ENCODE results near the gene ZNF827. TPM values are rescaled to one million over a fixed set of nuclear protein-coding genes. Genes with fewer than 3 reads are reported as not detected.

Gene ZNF827
- total RNA-seq, 2 donors from 2014 or later, result 11.8 to 40.5 TPM

DNA sequence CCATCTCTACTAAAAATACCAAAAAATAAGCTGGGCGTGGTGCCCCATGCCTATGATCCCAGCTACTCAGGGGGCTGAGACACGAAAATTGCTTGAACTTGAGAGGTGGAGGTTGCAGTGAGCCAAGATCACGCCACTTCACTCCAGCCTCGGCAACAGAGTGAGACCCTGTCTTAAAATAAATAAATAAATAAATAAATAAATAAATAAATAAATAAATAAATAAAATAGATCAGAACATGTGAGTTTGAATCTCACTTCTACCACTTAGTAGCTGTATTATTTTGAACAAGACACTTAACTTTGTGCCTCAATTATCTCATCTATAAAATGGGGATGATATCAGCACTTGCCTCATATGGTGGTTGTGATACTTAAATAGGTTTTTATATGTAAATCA lies 168.5 kb downstream of the ZNF827 start:
- Mint-ChIP-seq H3K27ac (no peak overlapping the region), H3K27me3 (no peaks in the 10 kb centered on the region), H3K36me3 (peaks cover 14% of the 10 kb centered on the region)

GRCh38 chr4:145769450-145770037 lies 169.1 kb downstream of the ZNF827 start:
- Mint-ChIP-seq H3K36me3 (peaks cover 15% of the 10 kb centered on the region), H3K9me3 (no peaks in the 10 kb centered on the region), H3K4me3 (no peak overlapping the region), H3K27ac (no peak overlapping the region), H3K4me1 (ENCODE audit: low read depth in 2 of 2) (peaks cover 5 to 7% of the 10 kb centered on the region in 2 donors), H3K27me3 (no peaks in the 10 kb centered on the region)
- DNase-seq (ENCODE audit: low spot score), result no peak
- ATAC-seq, result no peak

More for the DNA sequence above, 168.5 kb downstream of the ZNF827 start:
- DNase-seq (ENCODE audit: low spot score) (no peak), ATAC-seq (no peak)
- Mint-ChIP-seq H3K4me1 (ENCODE audit: low read depth in 2 of 2) (peaks cover 5 to 7% of the 10 kb centered on the region in 2 donors), H3K9me3 (no peaks in the 10 kb centered on the region), H3K4me3 (no peak overlapping the region)

- no peaks in the 10 kb centered on the region for H3K9me3 Mint-ChIP-seq
These were observed 172.3 kb downstream of the ZNF827 start for GRCh38 chr4:145766273-145766672.

GRCh38 chr4:145763399-145763798 lies 175.2 kb downstream of the ZNF827 start:
- no peak for DNase-seq (ENCODE audit: low spot score)
- H3K27ac Mint-ChIP-seq, result no peak overlapping the region
- H3K4me3 Mint-ChIP-seq, result no peak overlapping the region
- no peak for ATAC-seq
- H3K4me1 Mint-ChIP-seq (ENCODE audit: low read depth in 2 of 2), result peaks cover 7 to 8% of the 10 kb centered on the region in 2 donors
- H3K36me3 Mint-ChIP-seq, result peaks cover 29% of the 10 kb centered on the region
- no peaks in the 10 kb centered on the region for H3K9me3 Mint-ChIP-seq
- no peaks in the 10 kb centered on the region for H3K27me3 Mint-ChIP-seq

More at GRCh38 chr4:145766273-145766672, 172.3 kb downstream of the ZNF827 start:
- no peaks in the 10 kb centered on the region for H3K27me3 Mint-ChIP-seq
- peak in 1 of 2 donors; percentile 24 for ATAC-seq
- DNase-seq (ENCODE audit: low spot score), result no peak
- peaks cover 13% of the 10 kb centered on the region for H3K36me3 Mint-ChIP-seq
- H3K27ac Mint-ChIP-seq, result peak overlapping the region in 1 of 2 donors; percentile 32
- peaks cover 7 to 8% of the 10 kb centered on the region in 2 donors for H3K4me1 Mint-ChIP-seq (ENCODE audit: low read depth in 2 of 2)
- no peak overlapping the region for H3K4me3 Mint-ChIP-seq

GRCh38 chr4:145762719-145763118 lies 175.9 kb downstream of the ZNF827 start:
- Mint-ChIP-seq H3K36me3 (peaks cover 31% of the 10 kb centered on the region), H3K4me1 (ENCODE audit: low read depth in 2 of 2) (peaks cover 7 to 8% of the 10 kb centered on the region in 2 donors), H3K27me3 (no peaks in the 10 kb centered on the region), H3K9me3 (no peaks in the 10 kb centered on the region), H3K4me3 (no peak overlapping the region), H3K27ac (no peak overlapping the region)
- no peak for ATAC-seq
- DNase-seq (ENCODE audit: low spot score), result no peak

GRCh38 chr4:145760961-145761929 lies 177.4 kb downstream of the ZNF827 start:
- H3K4me3 Mint-ChIP-seq, result no peak overlapping the region
- DNase-seq (ENCODE audit: low spot score) (no peak), ATAC-seq (peak in 1 of 2 donors; percentile 11)
- H3K9me3 Mint-ChIP-seq, result no peaks in the 10 kb centered on the region
- H3K27ac Mint-ChIP-seq, result no peak overlapping the region
- no peaks in the 10 kb centered on the region for H3K27me3 Mint-ChIP-seq
- H3K36me3 Mint-ChIP-seq, result peaks cover 27% of the 10 kb centered on the region
- H3K4me1 Mint-ChIP-seq (ENCODE audit: low read depth in 2 of 2), result peaks cover 4% of the 10 kb centered on the region in 2 donors

- Mint-ChIP-seq H3K4me1 (ENCODE audit: low read depth in 2 of 2) (peaks cover 0 to 3% of the 10 kb centered on the region in 2 donors), H3K36me3 (peaks cover 27% of the 10 kb centered on the region), H3K4me3 (no peak overlapping the region), H3K27me3 (no peaks in the 10 kb centered on the region), H3K9me3 (no peaks in the 10 kb centered on the region), H3K27ac (no peak overlapping the region)
- DNase-seq (ENCODE audit: low spot score), result no peak
- no peak for ATAC-seq
These were observed 178.4 kb downstream of the ZNF827 start for GRCh38 chr4:145760176-145760575.

- no peak for DNase-seq (ENCODE audit: low spot score)
- Mint-ChIP-seq H3K27ac (no peak overlapping the region), H3K9me3 (no peaks in the 10 kb centered on the region), H3K27me3 (no peaks in the 10 kb centered on the region), H3K36me3 (peaks cover 19% of the 10 kb centered on the region), H3K4me3 (no peak overlapping the region), H3K4me1 (ENCODE audit: low read depth in 2 of 2) (no peaks in the 10 kb centered on the region)
- no peak for ATAC-seq
These were observed 181.4 kb downstream of the ZNF827 start for GRCh38 chr4:145757188-145757587.

DNA sequence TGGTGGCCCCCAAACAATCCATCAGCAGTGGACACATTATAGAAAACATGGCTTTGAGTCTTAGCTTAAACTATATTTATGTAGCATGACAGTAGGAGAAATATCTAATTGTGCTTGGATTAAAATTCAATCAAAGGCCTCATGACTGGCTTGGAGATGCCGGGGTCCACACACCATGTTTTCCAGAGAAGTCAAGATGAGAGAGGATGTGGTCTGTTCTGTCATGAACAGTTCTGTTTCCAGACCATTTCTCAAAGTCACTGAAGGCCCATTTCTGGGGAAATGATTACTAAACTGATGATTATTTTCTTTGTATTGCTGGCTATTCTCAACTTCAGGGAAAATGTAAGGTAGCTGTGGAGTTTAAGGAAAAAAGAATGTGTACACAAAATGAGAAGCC lies 182.4 kb downstream of the ZNF827 start:
- H3K4me3 Mint-ChIP-seq, result no peak overlapping the region
- H3K4me1 Mint-ChIP-seq (ENCODE audit: low read depth in 2 of 2), result no peaks in the 10 kb centered on the region
- H3K27ac Mint-ChIP-seq, result peak overlapping the region in 1 of 2 donors; percentile 56
- H3K9me3 Mint-ChIP-seq, result peaks cover 2% of the 10 kb centered on the region
- no peak for DNase-seq (ENCODE audit: low spot score)
- no peak for ATAC-seq
- H3K36me3 Mint-ChIP-seq, result peaks cover 19% of the 10 kb centered on the region
- H3K27me3 Mint-ChIP-seq, result peaks cover 4 to 5% of the 10 kb centered on the region in 2 donors

DNA sequence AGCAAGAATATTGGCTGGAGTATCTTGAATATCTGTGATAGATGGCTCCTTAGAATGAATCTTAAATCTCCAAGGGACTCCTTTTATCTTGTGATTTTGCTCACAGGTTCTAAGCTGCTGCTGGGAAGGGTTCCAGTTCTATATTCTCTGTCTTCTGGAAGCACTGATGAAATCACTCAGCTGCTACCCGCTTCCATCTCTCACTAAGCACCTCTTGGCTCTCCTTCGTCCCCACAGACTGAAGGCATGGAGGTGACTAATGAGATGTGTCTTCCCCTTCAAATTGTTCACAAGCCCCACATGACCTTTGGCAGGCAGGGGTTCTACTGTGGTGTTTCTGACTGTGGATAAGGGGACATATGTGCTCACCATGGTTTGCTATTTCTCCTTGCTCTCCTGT lies 182.8 kb downstream of the ZNF827 start:
- H3K36me3 Mint-ChIP-seq, result peaks cover 18% of the 10 kb centered on the region

GRCh38 chr4:145743641-145744040 lies 195.0 kb downstream of the ZNF827 start:
- Mint-ChIP-seq H3K27me3 (peaks cover 39 to 77% of the 10 kb centered on the region in 2 donors), H3K4me1 (ENCODE audit: low read depth in 2 of 2) (no peaks in the 10 kb centered on the region), H3K9me3 (no peaks in the 10 kb centered on the region), H3K36me3 (no peaks in the 10 kb centered on the region), H3K27ac (no peak overlapping the region), H3K4me3 (no peak overlapping the region)
- ATAC-seq, result no peak
- DNase-seq (ENCODE audit: low spot score), result no peak

More for the DNA sequence above, 182.8 kb downstream of the ZNF827 start:
- ATAC-seq (no peak), DNase-seq (ENCODE audit: low spot score) (no peak)
- Mint-ChIP-seq H3K27ac (peak overlapping the region in 1 of 2 donors; percentile 56), H3K4me1 (ENCODE audit: low read depth in 2 of 2) (no peaks in the 10 kb centered on the region), H3K9me3 (peaks cover 6% of the 10 kb centered on the region), H3K4me3 (no peak overlapping the region), H3K27me3 (peaks cover 8 to 10% of the 10 kb centered on the region in 2 donors)

DNA sequence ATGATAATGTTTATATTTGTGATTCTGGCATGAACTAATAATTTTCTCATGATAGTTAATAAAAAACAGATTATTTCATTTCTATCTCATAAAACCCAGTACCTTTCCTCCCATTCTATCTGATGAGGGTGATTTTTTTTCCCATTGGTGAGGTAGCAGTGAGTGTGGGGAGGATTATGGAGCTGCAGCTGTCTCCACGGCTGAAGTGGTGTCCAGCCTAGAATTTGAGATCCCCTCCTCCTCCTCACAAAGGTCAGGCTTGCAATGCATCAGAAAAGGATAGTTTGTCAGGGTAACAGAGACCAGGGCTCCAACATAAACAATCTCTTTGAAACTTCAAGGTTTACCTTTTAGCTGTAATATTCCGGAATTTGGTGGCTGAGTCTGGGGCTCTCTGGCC lies 197.8 kb downstream of the ZNF827 start:
- no peaks in the 10 kb centered on the region for H3K36me3 Mint-ChIP-seq
- ATAC-seq (no peak), DNase-seq (ENCODE audit: low spot score) (no peak)

GRCh38 chr4:145739845-145740244 lies 198.8 kb downstream of the ZNF827 start:
- Mint-ChIP-seq H3K27me3 (peaks cover 23 to 42% of the 10 kb centered on the region in 2 donors), H3K4me3 (no peak overlapping the region), H3K27ac (no peak overlapping the region), H3K4me1 (ENCODE audit: low read depth in 2 of 2) (peaks cover 0 to 1% of the 10 kb centered on the region in 2 donors), H3K9me3 (no peaks in the 10 kb centered on the region), H3K36me3 (no peaks in the 10 kb centered on the region)
- ATAC-seq (no peak), DNase-seq (ENCODE audit: low spot score) (no peak)

More for the DNA sequence above, 197.8 kb downstream of the ZNF827 start:
- Mint-ChIP-seq H3K4me3 (no peak overlapping the region), H3K9me3 (no peaks in the 10 kb centered on the region), H3K27ac (no peak overlapping the region), H3K27me3 (peaks cover 28 to 49% of the 10 kb centered on the region in 2 donors), H3K4me1 (ENCODE audit: low read depth in 2 of 2) (no peaks in the 10 kb centered on the region)
